SK-N-SH (cell line): ENCODE results near the gene HIPK3. TPM values are rescaled to one million over a fixed set of nuclear protein-coding genes. Genes with fewer than 3 reads are reported as not detected.

Experiments used
- CTCF ChIA-PET: fragments of 300-600, 350-600 bp; formaldehyde crosslinking; extraction: SDS; loops from one replicate; lab custom pipeline; 2021; lab: Yijun Ruan, JAX
- POLR2A ChIA-PET: fragments of 350-600 bp; sonication (Branson Sonifier 250); formaldehyde crosslinking; extraction: SDS; loops from one replicate; lab custom pipeline; 2020; ENCODE audit warnings: antibody characterized with exemption, inconsistent platforms; lab: Yijun Ruan, JAX
- DNase-seq: peaks from one replicate; pipeline ENCODE4 v3.0.0; 2012
- H2AFZ ChIP-seq: fragments of 200-600 bp; sonication (generic); 2 replicates; pipeline ENCODE4 v1.8.1; 2016; ENCODE audit warnings: antibody characterized with exemption, mild to moderate bottlenecking, low read depth
- H3F3A ChIP-seq: fragments of 200-600 bp; sonication (generic); replicated peaks from 2 replicates; pipeline ENCODE3; 2016; ENCODE audit warnings: antibody characterized with exemption, mild to moderate bottlenecking; ENCODE audit not compliant: insufficient read depth
- H3K27ac ChIP-seq, 2 experiments: fragments of 200-500 bp in 1 of 2; fragments of 200-600 bp in 1 of 2; sonication (Bioruptor generic) in 1 of 2; sonication (generic), shearing (Covaris generic) in 1 of 2; 2 replicates each; pipeline versions ENCODE4 v1.5.1 to v1.6.1; 2014 to 2016; ENCODE audit warnings: low read depth in 2 of 2, inconsistent platforms in 1 of 2, low read length in 1 of 2, mild to moderate bottlenecking in 1 of 2, mixed read lengths in 1 of 2
- H3K27me3 ChIP-seq: fragments of 200-600 bp; sonication (generic), shearing (Covaris generic); 2 replicates; pipeline ENCODE4 v1.6.1; 2016; ENCODE audit warnings: mixed run types; ENCODE audit not compliant: insufficient read depth
- H3K36me3 ChIP-seq, 2 experiments: fragments of 200-500 bp in 1 of 2; fragments of 200-600 bp in 1 of 2; sonication (Bioruptor generic) in 1 of 2; sonication (generic) in 1 of 2; replicated peaks in 1 of 2; 2 replicates each; pipeline versions ENCODE3 to v1.5.1; 2014 to 2016; ENCODE audit warnings: low read length in 1 of 2, mild to moderate bottlenecking in 1 of 2; ENCODE audit not compliant: insufficient read depth in 2 of 2, control insufficient read depth in 1 of 2
- H3K4me1 ChIP-seq, 2 experiments: fragments of 200-500 bp in 1 of 2; fragments of 200-600 bp in 1 of 2; sonication (Bioruptor generic) in 1 of 2; sonication (generic), shearing (Covaris generic) in 1 of 2; 2 replicates each; pipeline versions ENCODE4 v1.5.1 to v1.6.1; 2014 to 2016; ENCODE audit warnings: low read depth in 1 of 2, low read length in 1 of 2, mixed run types in 1 of 2; ENCODE audit not compliant: insufficient read depth in 2 of 2, control insufficient read depth in 1 of 2
- H3K4me2 ChIP-seq: fragments of 200-600 bp; sonication (generic), shearing (Covaris generic); 2 replicates; pipeline ENCODE4 v1.6.1; 2017; ENCODE audit warnings: mixed run types
- H3K4me3 ChIP-seq, 2 experiments: fragments of 200-500 bp in 1 of 2; fragments of 200-600 bp in 1 of 2; sonication (Bioruptor generic) in 1 of 2; sonication (generic), shearing (Covaris generic) in 1 of 2; 2 replicates each; pipeline versions ENCODE4 v1.5.1 to v1.8.1; 2014 to 2016; ENCODE audit warnings: low read depth in 2 of 2, inconsistent platforms in 1 of 2, low read length in 1 of 2, mild to moderate bottlenecking in 1 of 2, mixed read lengths in 1 of 2, moderate library complexity in 1 of 2
- H3K79me2 ChIP-seq: fragments of 200-600 bp; sonication (generic); 2 replicates; pipeline ENCODE4 v1.8.1; 2017; ENCODE audit warnings: mild to moderate bottlenecking; ENCODE audit not compliant: insufficient read depth
- H3K9ac ChIP-seq: fragments of 200-600 bp; sonication (generic); 2 replicates; pipeline ENCODE4 v1.6.1; 2017; ENCODE audit warnings: mixed run types
- H3K9me2 ChIP-seq: fragments of 200-600 bp; sonication (generic); 2 replicates; pipeline ENCODE4 v1.6.1; 2017; ENCODE audit warnings: mixed run types
- H3K9me3 ChIP-seq: fragments of 200-600 bp; sonication (generic); 2 replicates; pipeline ENCODE4 v1.6.1; 2017; ENCODE audit warnings: mixed run types, mild to moderate bottlenecking, moderate library complexity
- H4K20me1 ChIP-seq: fragments of 200-600 bp; sonication (generic); 2 replicates; pipeline ENCODE4 v1.6.1; 2017; ENCODE audit warnings: mild to moderate bottlenecking, mixed run types; ENCODE audit not compliant: insufficient read depth
- FOSL2 ChIP-seq: IDR thresholded peaks from 2 replicates; pipeline ENCODE4 v1.4.0; 2012; ENCODE audit warnings: low read depth, mild to moderate bottlenecking, moderate library complexity, borderline replicate concordance
- FOXJ3 ChIP-seq: sonication (generic); formaldehyde crosslinking; IDR thresholded peaks from 2 replicates; pipeline ENCODE4 v1.5.1; 2020; ENCODE audit warnings: mild to moderate bottlenecking, missing genetic modification reagents
- GABPA ChIP-seq: IDR thresholded peaks from 2 replicates; pipeline ENCODE4 v1.4.0; 2012; ENCODE audit warnings: low read depth, mild to moderate bottlenecking
- JUND ChIP-seq: IDR thresholded peaks from 2 replicates; pipeline ENCODE4 v1.4.0; 2012
- MAX ChIP-seq: IDR thresholded peaks from 2 replicates; pipeline ENCODE4 v1.4.0; 2012; ENCODE audit warnings: low read depth
- NFIC ChIP-seq: IDR thresholded peaks from 2 replicates; pipeline ENCODE4 v1.4.0; 2012; ENCODE audit warnings: borderline replicate concordance
- NRF1 ChIP-seq: IDR thresholded peaks from 2 replicates; pipeline ENCODE4 v1.6.1; 2012; ENCODE audit warnings: low read depth, mild to moderate bottlenecking, low read length
- PBX3 ChIP-seq: IDR thresholded peaks from 2 replicates; pipeline ENCODE4; 2012
- POLR2AphosphoS5 ChIP-seq: IDR thresholded peaks from 2 replicates; pipeline ENCODE4 v1.6.1; 2012; ENCODE audit warnings: low read depth, low read length
- RAD21 ChIP-seq: IDR thresholded peaks from 2 replicates; pipeline ENCODE4 v1.6.1; 2012; ENCODE audit warnings: mild to moderate bottlenecking, low read length
- RFX5 ChIP-seq: IDR thresholded peaks from 2 replicates; pipeline ENCODE4 v1.6.1; 2012; ENCODE audit warnings: mild to moderate bottlenecking, improper control_type of control experiment, low read length
- RXRA ChIP-seq: IDR thresholded peaks from 2 replicates; pipeline ENCODE4 v1.4.0; 2012; ENCODE audit warnings: low read depth, mild to moderate bottlenecking, borderline replicate concordance
- SIN3A ChIP-seq: IDR thresholded peaks from 2 replicates; pipeline ENCODE4 v1.6.1; 2012; ENCODE audit warnings: low read depth, mild to moderate bottlenecking, low read length, moderate library complexity, borderline replicate concordance
- TAF1 ChIP-seq: IDR thresholded peaks from 2 replicates; pipeline ENCODE4 v1.6.1; 2012; ENCODE audit warnings: low read depth, mild to moderate bottlenecking, low read length, moderate library complexity, borderline replicate concordance
- TCF12 ChIP-seq: IDR thresholded peaks from 2 replicates; pipeline ENCODE4 v1.4.0; 2012
- TEAD4 ChIP-seq: IDR thresholded peaks from 2 replicates; pipeline ENCODE4 v1.4.0; 2012; ENCODE audit warnings: mild to moderate bottlenecking, borderline replicate concordance; ENCODE audit not compliant: insufficient read depth
- YY1 ChIP-seq: IDR thresholded peaks from 2 replicates; pipeline ENCODE4 v1.4.0; 2012; ENCODE audit warnings: low read depth, mild to moderate bottlenecking
- WGBS: methylation state at CpG from one replicate; pipeline ENCODE4 v1.1.6; 2017; ENCODE audit warnings: low lambda C conversion rate; 5-methylcytosine and 5-hydroxymethylcytosine counted together
- polyA plus RNA-seq, 3 experiments: library from polyadenylated mRNA; depleted of rRNA; stranded (reverse); fragments of >200 nt; gene quantifications; 2 replicates each; pipeline ENCODE4 v1.2.3, GENCODE V29; 2012
- TF ChIP-seq, protein P1 (sequence below): IDR thresholded peaks from 2 replicates; pipeline ENCODE4 v1.4.0; 2012; ENCODE audit warnings: low read depth, borderline replicate concordance
- TF ChIP-seq, protein P2 (sequence below): fragments of 150-350 bp; IDR thresholded peaks from 2 replicates; pipeline ENCODE4 v1.6.1; 2016; ENCODE audit warnings: mild to moderate bottlenecking, low read depth, low read length

HIPK3 gene
- polyA plus RNA-seq, 1 of the 3 experiments (the other 2 are of a cell fraction): 5.2 TPM

DNA sequence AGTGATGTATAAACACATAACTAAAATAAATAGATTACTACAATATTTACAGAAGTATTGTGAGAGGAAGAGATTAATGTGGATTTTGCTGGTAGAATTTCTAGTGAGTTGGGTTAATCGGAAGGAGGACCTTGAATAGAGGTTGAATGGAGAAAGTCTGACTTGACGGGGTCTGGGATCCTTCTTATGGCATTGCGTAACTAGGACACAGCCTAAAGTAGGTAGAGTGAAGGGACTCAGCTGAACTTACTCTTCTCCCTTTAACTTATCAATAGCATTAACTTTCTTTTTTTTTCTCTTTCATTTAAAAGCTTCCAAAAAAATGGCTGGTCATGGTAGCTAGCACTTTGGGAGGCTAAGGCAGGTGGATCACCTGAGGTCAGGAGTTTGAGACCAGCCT, 139.2 kb downstream of the HIPK3 start:
- ChIA-PET POLR2A (no interaction called here), CTCF (interaction anchor here (0.6 to 1.0 kb wide), 2 partner anchors 65 to 461 kb away, joined by 3 read pairs; no protein-coding TSS in a partner anchor)
- H3K27ac ChIP-seq: no peak overlapping the region
- no peaks in the 10 kb centered on the region for H3K27me3 ChIP-seq
- peaks cover 73% of the 10 kb centered on the region for H4K20me1 ChIP-seq
- peaks cover 3 to 4% of the 10 kb centered on the region in 2 experiments; a peak in 2 of 4 replicates for H3K4me1 ChIP-seq
- DNase-seq: no peak
- H3K79me2 ChIP-seq: peaks cover 97% of the 10 kb centered on the region
- no peaks in the 10 kb centered on the region for H3K9me2 ChIP-seq
- no peaks in the 10 kb centered on the region for H3K9me3 ChIP-seq
- H3K4me3 ChIP-seq: no peak overlapping the region
- no peak overlapping the region for H2AFZ ChIP-seq
- H3K36me3 ChIP-seq: peaks cover 4 to 9% of the 10 kb centered on the region in 2 experiments
- peaks cover 8% of the 10 kb centered on the region for H3F3A ChIP-seq
- no peak overlapping the region for H3K9ac ChIP-seq
- TF ChIP-seq YY1 (no peak), RAD21 (no peak), JUND (no peak), TAF1 (no peak), NFIC (no peak), RXRA (no peak), TCF12 (no peak), GABPA (no peak), MAX (no peak), RFX5 (no peak), SIN3A (no peak), NRF1 (no peak), FOSL2 (no peak), FOXJ3 (CRISPR knock-in tag) (no peak), POLR2AphosphoS5 (no peak), TEAD4 (no peak), PBX3 (no peak)
- TF ChIP-seq, protein P1, sequence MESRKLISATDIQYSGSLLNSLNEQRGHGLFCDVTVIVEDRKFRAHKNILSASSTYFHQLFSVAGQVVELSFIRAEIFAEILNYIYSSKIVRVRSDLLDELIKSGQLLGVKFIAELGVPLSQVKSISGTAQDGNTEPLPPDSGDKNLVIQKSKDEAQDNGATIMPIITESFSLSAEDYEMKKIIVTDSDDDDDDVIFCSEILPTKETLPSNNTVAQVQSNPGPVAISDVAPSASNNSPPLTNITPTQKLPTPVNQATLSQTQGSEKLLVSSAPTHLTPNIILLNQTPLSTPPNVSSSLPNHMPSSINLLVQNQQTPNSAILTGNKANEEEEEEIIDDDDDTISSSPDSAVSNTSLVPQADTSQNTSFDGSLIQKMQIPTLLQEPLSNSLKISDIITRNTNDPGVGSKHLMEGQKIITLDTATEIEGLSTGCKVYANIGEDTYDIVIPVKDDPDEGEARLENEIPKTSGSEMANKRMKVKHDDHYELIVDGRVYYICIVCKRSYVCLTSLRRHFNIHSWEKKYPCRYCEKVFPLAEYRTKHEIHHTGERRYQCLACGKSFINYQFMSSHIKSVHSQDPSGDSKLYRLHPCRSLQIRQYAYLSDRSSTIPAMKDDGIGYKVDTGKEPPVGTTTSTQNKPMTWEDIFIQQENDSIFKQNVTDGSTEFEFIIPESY: no peak
- TF ChIP-seq, protein P2, sequence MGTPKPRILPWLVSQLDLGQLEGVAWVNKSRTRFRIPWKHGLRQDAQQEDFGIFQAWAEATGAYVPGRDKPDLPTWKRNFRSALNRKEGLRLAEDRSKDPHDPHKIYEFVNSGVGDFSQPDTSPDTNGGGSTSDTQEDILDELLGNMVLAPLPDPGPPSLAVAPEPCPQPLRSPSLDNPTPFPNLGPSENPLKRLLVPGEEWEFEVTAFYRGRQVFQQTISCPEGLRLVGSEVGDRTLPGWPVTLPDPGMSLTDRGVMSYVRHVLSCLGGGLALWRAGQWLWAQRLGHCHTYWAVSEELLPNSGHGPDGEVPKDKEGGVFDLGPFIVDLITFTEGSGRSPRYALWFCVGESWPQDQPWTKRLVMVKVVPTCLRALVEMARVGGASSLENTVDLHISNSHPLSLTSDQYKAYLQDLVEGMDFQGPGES: no peak
- H3K4me2 ChIP-seq: no peak overlapping the region
- 99% methylated on average over 3 of the region's 3 CpGs for WGBS
